Adipose tissue (tissue), 3 donors: Measurements from ENCODE around the gene THBS1. TPM values are rescaled to one million over a fixed set of nuclear protein-coding genes. Genes with fewer than 3 reads are reported as not detected.

Source experiments
- H3K27ac ChIP-seq: one replicate; pipeline ENCODE4 v1.5.1; 2013; ENCODE audit warnings: low read depth, low read length
- WGBS, 3 donors: extraction: QIAGEN DNeasy Blood & Tissue Kit; methylation state at CpG; one replicate each; pipeline ENCODE4 v1.1.7; 2013; 5-methylcytosine and 5-hydroxymethylcytosine counted together
- polyA plus RNA-seq, 3 donors: library from polyadenylated mRNA; stranded (reverse); fragments of 200-250 nt; gene quantifications; one replicate each; pipeline ENCODE4 v1.2.3, GENCODE V29; 2013
- donor health status: healthy with polysubstance abuse.
- donor health status: Bipolar disorder and iron deficiency.
- donor health status: healthy.

The THBS1 gene
- 100 to 1,000 TPM in 2 of 3 donors, 10 to 100 TPM in 1; 44.6 to 868 (median 169) TPM for polyA plus RNA-seq

GRCh38 chr15:39580485-39581241 is at the start of gene THBS1:
TSS of gene THBS1 (plus strand) at chr15:39581079. CDS start at chr15:39581858, 779 bp downstream.
- WGBS, 3 donors: 0 to 1% (median 1%) methylated on average over 62 to 74 of the region's 74 CpGs

DNA sequence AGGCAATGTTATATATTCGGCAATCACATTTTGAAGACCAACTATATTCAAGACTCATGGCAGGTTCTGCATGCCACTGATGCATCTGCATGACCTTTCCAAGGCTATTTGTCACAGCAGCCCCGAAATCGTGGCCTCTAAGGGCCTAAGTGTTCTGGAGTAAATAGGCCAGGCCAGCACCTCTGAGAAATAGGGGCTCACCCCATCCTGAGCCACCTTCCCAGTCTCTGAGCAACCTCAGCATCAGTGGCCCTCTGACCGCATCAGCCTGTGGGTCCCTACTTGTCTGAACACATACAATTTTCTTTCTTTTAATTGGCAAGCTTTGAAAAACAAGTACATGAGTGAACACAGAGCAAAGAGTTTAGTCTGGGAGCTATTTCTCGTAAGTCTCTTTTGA is 45.9 kb upstream of the THBS1 start:
- WGBS, 3 donors: 90 to 97% (median 93%) methylated on average over 5 of the region's 5 CpGs
- H3K27ac ChIP-seq: no peak overlapping the region

More at GRCh38 chr15:39580485-39581241, at the start of gene THBS1:
- peak within 1 kb of the TSS; percentile 88 for H3K27ac ChIP-seq

GRCh38 chr15:39535466-39535865 is 45.4 kb upstream of the THBS1 start:
- H3K27ac ChIP-seq: no peak overlapping the region
- WGBS, 3 donors: 86 to 92% (median 92%) methylated on average over 10 of the region's 10 CpGs

- no peak overlapping the region for H3K27ac ChIP-seq
- 91 to 93% (median 92%) methylated on average over 3 of the region's 3 CpGs for WGBS, 3 donors
These were observed 41.9 kb upstream of the THBS1 start for GRCh38 chr15:39538936-39539335.

- H3K27ac ChIP-seq: no peak overlapping the region
These were observed 41.4 kb upstream of the THBS1 start for GRCh38 chr15:39539466-39539865.

GRCh38 chr15:39539973-39540558 is 40.8 kb upstream of the THBS1 start:
- 75 to 86% (median 76%) methylated on average over 3 of the region's 3 CpGs for WGBS, 3 donors
- H3K27ac ChIP-seq: no peak overlapping the region

More at GRCh38 chr15:39539466-39539865, 41.4 kb upstream of the THBS1 start:
- 71 to 98% (median 76%) methylated on average over 2 of the region's 2 CpGs for WGBS, 3 donors

DNA sequence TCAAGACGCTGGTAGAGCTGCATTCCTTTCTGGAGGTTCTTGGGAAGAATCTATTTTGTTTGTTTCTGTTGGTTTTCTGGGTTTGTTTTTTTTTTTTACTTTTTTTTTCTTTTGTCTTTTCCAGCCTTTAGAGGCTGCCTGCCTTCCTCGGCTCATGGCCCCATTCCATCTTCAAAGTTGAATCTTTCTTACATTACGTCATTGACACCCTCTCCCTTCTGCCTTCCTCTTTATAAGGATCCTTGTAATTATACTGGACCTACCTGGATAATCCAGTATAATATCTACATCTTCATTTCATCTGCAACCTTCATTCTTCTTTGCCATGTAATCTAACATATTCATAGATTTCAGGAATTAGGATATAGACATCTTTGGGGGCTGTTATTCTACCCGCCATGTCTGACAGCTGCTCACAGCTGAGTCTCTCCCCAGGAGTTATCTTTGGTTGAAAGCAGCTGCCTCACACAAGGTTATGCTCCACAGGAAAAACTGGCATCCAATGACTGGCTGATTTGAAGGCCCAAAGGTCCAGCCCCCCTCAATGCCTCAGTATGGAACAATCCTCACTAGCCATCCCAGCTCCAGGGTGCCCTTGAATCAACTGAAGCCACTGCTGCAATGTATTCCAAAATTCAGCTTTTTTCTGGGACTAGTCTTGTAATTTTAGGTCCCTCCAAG is 38.4 kb upstream of the THBS1 start:
- 93 to 97% (median 93%) methylated on average over 4 of the region's 4 CpGs for WGBS, 3 donors
- H3K27ac ChIP-seq: no peak overlapping the region

GRCh38 chr15:39543651-39544050 is 37.2 kb upstream of the THBS1 start:
- 16 to 38% (median 28%) methylated on average over 1 of the region's 1 CpG for WGBS, 3 donors

DNA sequence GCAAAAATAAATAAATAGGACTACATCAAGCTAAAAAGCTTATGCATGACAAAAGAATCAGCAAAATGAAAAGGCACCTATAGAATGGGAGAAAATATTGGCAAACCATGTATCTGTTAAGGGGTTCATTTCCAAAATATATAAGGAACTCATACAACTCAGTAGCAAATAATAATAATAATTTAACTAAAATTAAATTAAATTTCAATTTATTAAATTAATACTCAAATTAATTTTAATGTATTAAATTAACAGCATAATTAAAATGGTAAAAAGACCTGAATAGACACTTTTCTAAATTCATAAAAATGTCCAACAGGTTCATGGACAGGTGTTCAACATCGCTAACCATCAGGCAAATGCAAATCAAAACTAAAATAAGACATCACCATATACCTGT is 34.0 kb upstream of the THBS1 start:
- H3K27ac ChIP-seq: no peak overlapping the region
- 93 to 98% (median 98%) methylated on average over 1 of the region's 1 CpG for WGBS, 3 donors

More at GRCh38 chr15:39543651-39544050, 37.2 kb upstream of the THBS1 start:
- H3K27ac ChIP-seq: no peak overlapping the region

- no peak overlapping the region for H3K27ac ChIP-seq
- WGBS, 3 donors: 89 to 95% (median 95%) methylated on average over 4 of the region's 4 CpGs
These were observed 32.3 kb upstream of the THBS1 start for GRCh38 chr15:39548561-39548960.

DNA sequence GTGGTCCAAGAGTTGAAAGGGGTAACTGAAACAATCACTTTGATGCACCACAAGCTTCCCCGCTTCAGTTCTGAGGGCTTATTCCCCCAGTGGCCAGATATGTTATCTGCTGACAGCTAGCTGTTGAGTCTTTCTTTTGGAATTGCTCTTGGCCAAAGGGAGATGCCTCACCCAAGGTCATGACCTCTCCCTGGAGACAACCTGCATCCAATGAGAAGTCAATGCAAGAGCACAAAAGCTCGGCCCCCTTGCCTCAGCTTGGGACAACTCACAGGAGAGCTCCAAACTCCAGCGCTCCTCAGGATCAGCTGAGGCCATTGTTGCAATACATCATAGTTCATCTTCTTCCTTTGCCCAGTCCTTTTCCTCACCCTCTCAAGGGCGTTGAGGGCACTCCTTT is 31.0 kb upstream of the THBS1 start:
- H3K27ac ChIP-seq: no peak overlapping the region
- 66 to 77% (median 69%) methylated on average over 4 of the region's 4 CpGs for WGBS, 3 donors

- WGBS, 3 donors: 86 to 96% (median 92%) methylated on average over 2 of the region's 2 CpGs
- no peak overlapping the region for H3K27ac ChIP-seq
These were observed 29.4 kb upstream of the THBS1 start for GRCh38 chr15:39551476-39551875.

- WGBS, 3 donors: 37 to 88% (median 49%) methylated on average over 2 of the region's 2 CpGs
- no peak overlapping the region for H3K27ac ChIP-seq
These were observed 28.3 kb upstream of the THBS1 start for GRCh38 chr15:39552556-39552955.

DNA sequence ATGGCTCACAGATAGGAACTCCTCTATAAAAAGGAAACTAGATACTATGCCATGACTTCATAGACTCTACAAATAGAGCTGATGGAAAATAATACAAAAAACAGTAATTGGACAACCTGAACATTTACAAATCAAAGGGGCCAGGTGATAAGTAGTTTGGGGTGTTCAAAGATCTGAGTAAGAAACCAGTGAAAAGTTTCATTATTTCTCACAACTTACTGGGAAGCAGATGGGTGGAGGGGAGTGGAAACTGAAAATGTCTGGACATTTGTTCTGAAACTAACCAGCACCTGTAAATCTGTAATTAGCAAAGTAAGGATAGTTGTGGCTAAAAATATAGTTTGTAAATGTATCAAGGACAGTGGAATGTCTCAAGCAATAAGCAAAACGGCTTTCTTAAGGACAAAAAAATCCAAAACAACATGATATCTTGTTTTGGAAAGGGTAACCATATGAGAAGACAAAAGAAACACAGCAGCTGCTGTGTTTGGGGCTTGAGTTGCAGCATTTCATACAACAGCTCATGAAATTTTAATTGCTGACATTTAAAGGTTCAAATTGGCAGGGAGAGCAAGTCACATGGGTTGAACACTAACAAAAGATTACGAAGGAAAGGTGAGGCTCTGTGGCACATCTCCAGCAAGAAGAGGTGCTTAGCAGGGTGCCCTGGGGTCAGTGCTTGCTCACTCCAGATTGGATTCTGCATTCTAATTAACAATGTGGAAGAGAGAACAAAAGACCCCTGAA is 26.8 kb upstream of the THBS1 start:
- H3K27ac ChIP-seq: no peak overlapping the region
- 32 to 76% (median 62%) methylated on average over 2 of the region's 2 CpGs for WGBS, 3 donors

GRCh38 chr15:39554746-39555387 is 26.0 kb upstream of the THBS1 start:
- H3K27ac ChIP-seq: no peak overlapping the region

GRCh38 chr15:39555885-39556284 is 25.0 kb upstream of the THBS1 start:
- no peak overlapping the region for H3K27ac ChIP-seq
- WGBS, 3 donors: 86 to 94% (median 93%) methylated on average over 4 of the region's 4 CpGs

GRCh38 chr15:39556461-39556860 is 24.4 kb upstream of the THBS1 start:
- 85 to 93% (median 91%) methylated on average over 7 of the region's 7 CpGs for WGBS, 3 donors
- no peak overlapping the region for H3K27ac ChIP-seq

- WGBS, 3 donors: 77 to 82% (median 82%) methylated on average over 3 of the region's 3 CpGs
- no peak overlapping the region for H3K27ac ChIP-seq
These were observed 22.5 kb upstream of the THBS1 start for GRCh38 chr15:39558421-39558820.
